Activated T-cell treated with anti-CD3 and anti-CD28 coated beads, Interleukin-2, amount 50 U/mL, for 24 hours (primary cell): ENCODE data around the gene PHF12.

Experiments
- DNase-seq: peaks from one replicate; pipeline ENCODE4 v3.0.0-alpha.2; 2020
- H3K27ac Mint-ChIP-seq: 2 replicates; pipeline ENCODE4 v1.8.0; 2020; ENCODE audit warnings: mild to moderate bottlenecking, mixed read lengths
- H3K27me3 Mint-ChIP-seq: 2 replicates; pipeline ENCODE4 v1.8.0; 2020; ENCODE audit warnings: mixed read lengths
- H3K36me3 Mint-ChIP-seq: 2 replicates; pipeline ENCODE4 v1.8.0; 2020; ENCODE audit warnings: low read depth, mixed read lengths
- H3K4me1 Mint-ChIP-seq: 2 replicates; pipeline ENCODE4 v1.8.0; 2020; ENCODE audit warnings: low read depth, mixed read lengths
- H3K4me3 Mint-ChIP-seq: 2 replicates; pipeline ENCODE4 v1.8.0; 2020; ENCODE audit warnings: mild to moderate bottlenecking, moderate library complexity, mixed read lengths
- H3K9me3 Mint-ChIP-seq: 2 replicates; pipeline ENCODE4 v1.8.0; 2020; ENCODE audit warnings: mixed read lengths

Gene PHF12

DNA sequence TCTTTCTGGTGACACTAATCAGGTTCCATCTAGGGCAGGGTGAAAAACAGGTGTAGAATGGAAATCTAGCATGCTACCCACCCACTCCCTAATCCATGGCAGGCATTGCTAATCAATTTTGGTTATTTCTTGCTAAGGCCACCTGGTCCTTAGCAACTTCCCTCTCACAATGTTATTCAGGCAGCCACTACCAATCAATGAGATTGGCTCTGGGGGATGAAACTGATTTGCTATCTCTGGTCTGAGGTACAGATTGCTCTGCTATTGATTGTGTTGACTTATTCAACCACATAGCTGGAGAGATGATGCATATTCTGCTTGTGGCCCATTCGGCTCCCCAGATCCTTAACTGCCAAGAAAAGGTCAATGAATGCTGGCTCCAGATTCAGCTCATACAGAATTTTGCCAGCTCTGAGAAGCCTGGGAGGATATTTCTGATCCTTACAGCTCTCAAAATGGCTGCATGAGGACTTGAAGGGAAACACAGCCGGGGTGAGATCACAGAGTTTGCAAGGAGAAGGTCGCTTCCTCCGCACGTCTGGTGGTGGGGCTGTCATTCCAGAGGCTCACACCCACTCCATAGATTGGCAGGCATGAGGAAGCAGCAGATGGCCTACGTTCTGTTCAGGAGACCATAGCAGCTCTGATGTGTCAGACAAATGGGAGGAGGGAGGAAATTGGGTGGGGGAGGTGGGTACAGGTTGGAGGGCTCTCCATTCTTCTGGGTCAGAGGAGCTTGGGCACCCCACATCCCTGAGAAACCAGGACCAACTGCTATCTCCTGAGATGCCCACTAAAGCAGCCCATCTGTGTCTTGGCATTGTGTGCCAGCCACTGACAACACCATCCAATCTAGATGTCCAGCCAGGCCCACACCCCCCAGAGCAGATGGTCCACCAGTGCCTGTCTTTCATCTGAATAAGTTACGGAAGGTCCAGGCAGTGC lies 32.2 kb upstream of the PHF12 start:
- no peak for DNase-seq
- Mint-ChIP-seq H3K36me3 (no peaks in the 10 kb centered on the region), H3K27me3 (no peaks in the 10 kb centered on the region), H3K4me3 (no peak overlapping the region), H3K4me1 (peaks cover 27% of the 10 kb centered on the region), H3K27ac (peak overlapping the region; percentile 96), H3K9me3 (no peaks in the 10 kb centered on the region)

DNA sequence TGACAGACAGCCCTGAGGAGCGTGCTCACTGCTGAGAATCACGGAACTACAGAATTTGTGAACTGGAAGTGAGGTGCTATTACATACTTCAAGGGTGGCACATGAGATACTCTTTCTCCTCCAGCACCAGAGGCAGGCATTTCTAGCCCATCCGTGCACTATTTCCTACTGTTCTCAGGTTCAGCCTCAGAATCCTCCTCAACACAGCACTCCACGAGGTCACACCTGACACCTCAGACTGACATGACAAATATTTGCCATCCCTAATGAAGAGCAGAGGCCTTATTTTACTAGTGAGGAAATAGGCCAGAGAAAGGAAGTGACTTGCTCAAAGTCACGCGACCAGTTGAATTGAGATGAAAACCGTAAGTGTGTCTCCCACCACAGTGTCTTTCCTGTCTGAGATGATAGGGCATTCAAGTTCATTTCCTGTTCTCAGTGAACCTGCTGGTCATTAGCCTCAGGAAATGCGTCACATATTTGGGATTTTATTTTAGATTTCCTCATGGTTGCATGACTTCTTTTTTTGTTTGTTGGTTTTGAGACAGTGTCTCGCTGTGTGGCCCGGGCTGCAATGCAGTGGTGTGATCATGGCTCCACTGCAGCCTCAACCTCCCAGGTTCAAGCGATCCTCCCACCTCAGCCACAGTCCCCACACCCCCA lies 30.9 kb upstream of the PHF12 start:
- peak; percentile 61 for DNase-seq
- Mint-ChIP-seq H3K27me3 (no peaks in the 10 kb centered on the region), H3K9me3 (no peaks in the 10 kb centered on the region), H3K36me3 (no peaks in the 10 kb centered on the region), H3K27ac (peak overlapping the region; percentile 96), H3K4me1 (peaks cover 29% of the 10 kb centered on the region), H3K4me3 (no peak overlapping the region)

GRCh38 chr17:28978356-28978964 lies 27.1 kb upstream of the PHF12 start:
- H3K4me1 Mint-ChIP-seq, result peaks cover 23% of the 10 kb centered on the region
- H3K27me3 Mint-ChIP-seq, result no peaks in the 10 kb centered on the region
- H3K9me3 Mint-ChIP-seq, result no peaks in the 10 kb centered on the region
- H3K4me3 Mint-ChIP-seq, result no peak overlapping the region
- H3K36me3 Mint-ChIP-seq, result no peaks in the 10 kb centered on the region
- H3K27ac Mint-ChIP-seq, result no peak overlapping the region
- DNase-seq, result no peak

DNA sequence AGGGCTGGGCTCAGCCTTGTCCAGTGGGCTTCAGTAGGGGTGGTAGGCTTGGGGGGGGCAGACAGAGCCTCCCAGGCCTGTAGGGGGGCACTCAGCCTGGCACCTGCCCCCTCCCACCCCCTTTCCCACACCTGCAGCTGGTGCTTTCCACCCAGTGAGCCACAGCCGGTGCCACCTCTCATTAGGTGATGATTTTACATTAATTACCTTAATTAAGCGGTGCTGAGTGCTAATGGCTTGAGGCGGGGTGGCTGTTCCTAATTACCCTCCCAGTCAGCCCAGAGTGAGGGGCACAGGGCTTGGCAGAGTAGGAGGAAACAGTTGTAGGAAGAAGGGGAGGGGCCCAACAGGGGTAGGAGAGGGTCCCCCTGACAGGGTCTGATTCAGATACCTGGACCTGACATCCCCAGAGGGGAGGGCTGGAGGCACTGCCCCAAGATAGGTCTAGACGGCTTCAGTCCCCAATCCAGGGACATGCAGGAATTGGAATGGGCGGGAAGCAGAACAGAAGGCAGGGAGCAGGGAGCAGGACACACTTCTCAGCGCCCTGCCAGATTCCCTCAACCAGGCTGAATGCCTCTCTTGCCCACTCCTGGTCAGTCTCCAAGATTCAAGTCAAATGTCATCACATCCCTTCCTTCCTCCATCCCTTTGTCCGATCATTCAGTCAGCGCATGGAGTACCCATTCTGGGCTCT lies 26.5 kb upstream of the PHF12 start:
- no peak for DNase-seq
- H3K27me3 Mint-ChIP-seq, result no peaks in the 10 kb centered on the region
- H3K36me3 Mint-ChIP-seq, result no peaks in the 10 kb centered on the region
- H3K4me1 Mint-ChIP-seq, result peaks cover 16% of the 10 kb centered on the region
- no peak overlapping the region for H3K4me3 Mint-ChIP-seq
- no peaks in the 10 kb centered on the region for H3K9me3 Mint-ChIP-seq
- H3K27ac Mint-ChIP-seq, result no peak overlapping the region

- peaks cover 2% of the 10 kb centered on the region for H3K4me1 Mint-ChIP-seq
- no peak for DNase-seq
- no peaks in the 10 kb centered on the region for H3K36me3 Mint-ChIP-seq
- no peak overlapping the region for H3K27ac Mint-ChIP-seq
- no peaks in the 10 kb centered on the region for H3K9me3 Mint-ChIP-seq
- H3K4me3 Mint-ChIP-seq, result no peak overlapping the region
- no peaks in the 10 kb centered on the region for H3K27me3 Mint-ChIP-seq
Observed at GRCh38 chr17:28975646-28976045, 24.3 kb upstream of the PHF12 start.

- H3K4me3 Mint-ChIP-seq, result no peak overlapping the region
- no peaks in the 10 kb centered on the region for H3K9me3 Mint-ChIP-seq
- no peak overlapping the region for H3K27ac Mint-ChIP-seq
- no peaks in the 10 kb centered on the region for H3K36me3 Mint-ChIP-seq
- H3K4me1 Mint-ChIP-seq, result peaks cover 2% of the 10 kb centered on the region
- H3K27me3 Mint-ChIP-seq, result no peaks in the 10 kb centered on the region
- DNase-seq, result no peak
Observed at GRCh38 chr17:28975031-28975430, 23.7 kb upstream of the PHF12 start.

GRCh38 chr17:28974451-28974850 lies 23.1 kb upstream of the PHF12 start:
- H3K4me3 Mint-ChIP-seq, result no peak overlapping the region
- DNase-seq, result no peak
- H3K27ac Mint-ChIP-seq, result no peak overlapping the region
- H3K27me3 Mint-ChIP-seq, result no peaks in the 10 kb centered on the region
- no peaks in the 10 kb centered on the region for H3K9me3 Mint-ChIP-seq
- no peaks in the 10 kb centered on the region for H3K36me3 Mint-ChIP-seq
- peaks cover 2% of the 10 kb centered on the region for H3K4me1 Mint-ChIP-seq

- H3K4me3 Mint-ChIP-seq, result no peak overlapping the region
- H3K27me3 Mint-ChIP-seq, result no peaks in the 10 kb centered on the region
- H3K27ac Mint-ChIP-seq, result no peak overlapping the region
- DNase-seq, result no peak
- H3K9me3 Mint-ChIP-seq, result no peaks in the 10 kb centered on the region
- H3K4me1 Mint-ChIP-seq, result peaks cover under 1% of the 10 kb centered on the region
- H3K36me3 Mint-ChIP-seq, result no peaks in the 10 kb centered on the region
Observed at GRCh38 chr17:28973425-28973824, 22.1 kb upstream of the PHF12 start.

DNA sequence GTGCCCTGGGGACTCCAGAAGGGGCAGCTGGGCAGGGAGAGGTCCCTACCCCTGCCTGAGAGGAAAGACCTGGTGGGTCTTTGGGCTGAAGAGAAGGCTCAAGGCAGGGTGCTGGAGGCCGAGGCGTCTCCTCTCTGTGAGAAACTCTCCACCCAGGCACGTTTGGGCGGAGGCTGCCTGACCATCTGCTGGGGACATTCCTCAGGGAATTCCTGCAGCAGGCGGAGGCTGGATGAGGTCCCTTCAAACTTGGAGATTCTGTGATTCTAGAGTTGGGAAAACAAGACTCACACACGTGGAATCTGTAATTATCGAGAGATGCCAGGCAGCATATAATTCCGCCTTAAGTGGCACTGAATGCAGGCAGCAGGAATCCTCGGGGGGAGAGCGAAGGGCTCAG lies 21.1 kb upstream of the PHF12 start:
- H3K36me3 Mint-ChIP-seq, result no peaks in the 10 kb centered on the region
- H3K27ac Mint-ChIP-seq, result no peak overlapping the region
- no peaks in the 10 kb centered on the region for H3K27me3 Mint-ChIP-seq
- no peaks in the 10 kb centered on the region for H3K9me3 Mint-ChIP-seq
- no peaks in the 10 kb centered on the region for H3K4me1 Mint-ChIP-seq
- H3K4me3 Mint-ChIP-seq, result no peak overlapping the region
- no peak for DNase-seq

GRCh38 chr17:28970879-28971278 lies 19.6 kb upstream of the PHF12 start:
- H3K9me3 Mint-ChIP-seq, result no peaks in the 10 kb centered on the region

DNA sequence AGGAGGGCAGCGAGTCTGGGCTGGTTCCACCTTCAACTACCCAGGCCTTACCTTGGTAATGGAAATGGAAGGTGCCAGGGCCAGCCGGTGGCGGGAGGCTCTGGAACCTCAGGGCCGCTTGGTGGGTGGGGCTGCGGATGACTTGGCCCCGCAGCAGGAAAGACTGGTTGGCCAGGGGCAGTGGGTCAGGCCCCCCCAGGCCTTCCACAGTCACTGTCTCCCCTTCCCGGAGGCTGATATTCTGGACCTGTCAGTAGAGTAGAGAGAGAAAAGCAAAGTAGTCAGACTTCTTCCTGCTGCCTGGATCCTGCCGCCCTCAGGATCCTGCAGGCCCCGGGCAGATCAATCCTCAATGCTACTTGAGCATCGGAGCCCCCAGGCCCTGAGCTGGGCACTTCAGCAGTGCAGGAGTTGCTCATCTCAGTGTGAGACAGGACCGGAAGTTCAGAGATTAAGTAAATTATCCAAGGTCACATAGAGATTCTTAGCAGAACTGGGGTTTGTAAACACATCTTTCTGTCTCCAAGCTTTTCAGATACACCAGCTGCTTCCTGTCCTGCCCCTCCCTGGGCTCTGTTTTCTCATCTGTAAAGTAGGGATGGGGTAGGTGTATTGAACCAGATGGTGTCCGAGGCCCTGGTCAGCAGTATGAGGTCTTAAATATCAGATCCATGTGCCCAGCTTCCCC lies 18.5 kb upstream of the PHF12 start:
- Mint-ChIP-seq H3K9me3 (no peaks in the 10 kb centered on the region), H3K27ac (no peak overlapping the region), H3K4me1 (no peaks in the 10 kb centered on the region), H3K36me3 (no peaks in the 10 kb centered on the region), H3K27me3 (no peaks in the 10 kb centered on the region), H3K4me3 (no peak overlapping the region)
- DNase-seq, result no peak

More at GRCh38 chr17:28970879-28971278, 19.6 kb upstream of the PHF12 start:
- no peak overlapping the region for H3K4me3 Mint-ChIP-seq
- no peaks in the 10 kb centered on the region for H3K36me3 Mint-ChIP-seq
- no peaks in the 10 kb centered on the region for H3K4me1 Mint-ChIP-seq
- no peak for DNase-seq
- H3K27ac Mint-ChIP-seq, result no peak overlapping the region
- H3K27me3 Mint-ChIP-seq, result no peaks in the 10 kb centered on the region

DNA sequence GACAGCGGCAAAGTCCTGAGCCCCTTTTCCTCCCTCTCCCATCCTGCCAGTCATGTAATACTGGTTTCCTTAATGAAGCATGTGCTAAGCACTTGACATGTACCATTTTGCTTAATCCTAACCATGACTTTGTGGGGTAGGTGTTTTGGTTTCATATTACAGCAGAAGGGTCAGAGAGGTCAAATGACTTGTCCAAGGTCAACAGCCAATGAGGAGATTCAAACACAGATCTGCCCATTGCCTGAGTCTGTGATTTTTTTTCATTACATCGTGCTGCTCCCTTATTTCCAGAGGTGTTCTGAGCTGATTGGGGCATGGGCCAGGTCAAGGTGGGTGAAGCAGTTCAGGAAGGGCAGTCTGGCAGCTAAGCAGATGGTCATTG lies 17.6 kb upstream of the PHF12 start:
- DNase-seq, result no peak
- H3K4me1 Mint-ChIP-seq, result no peaks in the 10 kb centered on the region
- peaks cover 6% of the 10 kb centered on the region for H3K27me3 Mint-ChIP-seq
- H3K9me3 Mint-ChIP-seq, result no peaks in the 10 kb centered on the region
- no peak overlapping the region for H3K27ac Mint-ChIP-seq
- H3K36me3 Mint-ChIP-seq, result no peaks in the 10 kb centered on the region
- H3K4me3 Mint-ChIP-seq, result no peak overlapping the region

GRCh38 chr17:28968231-28968913 lies 17.1 kb upstream of the PHF12 start:
- DNase-seq, result no peak
- H3K27ac Mint-ChIP-seq, result no peak overlapping the region
- no peaks in the 10 kb centered on the region for H3K4me1 Mint-ChIP-seq
- H3K27me3 Mint-ChIP-seq, result peaks cover 8% of the 10 kb centered on the region
- H3K9me3 Mint-ChIP-seq, result no peaks in the 10 kb centered on the region
- H3K36me3 Mint-ChIP-seq, result no peaks in the 10 kb centered on the region
- H3K4me3 Mint-ChIP-seq, result no peak overlapping the region
